Esophagus (tissue), 2 donors: ENCODE data around the gene PTPDC1. TPM values are rescaled to one million over a fixed set of nuclear protein-coding genes. Genes with fewer than 3 reads are reported as not detected.

Experiments used
- H3K27ac ChIP-seq, 2 donors: one replicate each; pipeline ENCODE4 v1.5.1; 2013; ENCODE audit warnings: low read depth in 2 of 2, mild to moderate bottlenecking in 2 of 2, inconsistent platforms in 1 of 2, low read length in 1 of 2, moderate library complexity in 1 of 2
- H3K27me3 ChIP-seq, 2 donors: one replicate each; pipeline ENCODE4 v1.6.1; 2013; ENCODE audit warnings: low read length in 2 of 2, control low read depth in 1 of 2, mild to moderate bottlenecking in 1 of 2; ENCODE audit not compliant: insufficient read depth in 2 of 2, control insufficient read depth in 1 of 2
- H3K36me3 ChIP-seq, 2 donors: one replicate each; pipeline ENCODE4 v1.6.1; 2013; ENCODE audit warnings: low read length in 1 of 2; ENCODE audit not compliant: control insufficient read depth in 2 of 2, insufficient read depth in 2 of 2
- H3K4me1 ChIP-seq, 2 donors: one replicate each; pipeline ENCODE4 v1.6.1; 2013; ENCODE audit warnings: low read length in 1 of 2; ENCODE audit not compliant: control insufficient read depth in 2 of 2, insufficient read depth in 2 of 2
- H3K4me3 ChIP-seq, 2 donors: one replicate each; pipeline ENCODE4 v1.5.1; 2013; ENCODE audit warnings: low read length in 2 of 2, mild to moderate bottlenecking in 2 of 2, low read depth in 1 of 2, moderate library complexity in 1 of 2
- H3K9me3 ChIP-seq, 2 donors: one replicate each; pipeline ENCODE4 v1.6.1; 2013; ENCODE audit warnings: mild to moderate bottlenecking in 2 of 2, low read depth in 1 of 2, low read length in 1 of 2, moderate library complexity in 1 of 2; ENCODE audit not compliant: control insufficient read depth in 2 of 2, insufficient read depth in 1 of 2
- WGBS, 2 donors: extraction: QIAGEN DNeasy Blood & Tissue Kit; methylation state at CpG; one replicate each; pipeline ENCODE4 v1.1.7; 2013; 5-methylcytosine and 5-hydroxymethylcytosine counted together
- polyA plus RNA-seq, 2 donors: library from polyadenylated mRNA; stranded (reverse); fragments of 200-250 nt; gene quantifications; one replicate each; pipeline ENCODE4 v1.2.3, GENCODE V29; 2013
- donor health status: healthy with polysubstance abuse.
- donor health status: Bipolar disorder and iron deficiency.

PTPDC1 gene
- polyA plus RNA-seq, 2 donors = 1.00 to 2.0 TPM

- Histone ChIP-seq H3K27ac (no peak overlapping the region), H3K4me1 (no peaks in the 10 kb centered on the region), H3K4me3 (no peak overlapping the region), H3K9me3 (no peaks in the 10 kb centered on the region), H3K36me3 (no peaks in the 10 kb centered on the region), H3K27me3 (no peaks in the 10 kb centered on the region)
- 88 to 96% methylated on average over 2 of the region's 2 CpGs for WGBS, 2 donors
These were observed 16.0 kb upstream of the PTPDC1 start for GRCh38 chr9:94068257-94068656.

- 69 to 79% methylated on average over 1 of the region's 1 CpG for WGBS, 2 donors
These were observed 7.7 kb upstream of the PTPDC1 start for GRCh38 chr9:94076557-94076956.

GRCh38 chr9:94078086-94078485 is 6.2 kb upstream of the PTPDC1 start:
- H3K36me3 ChIP-seq = peaks cover 0 to 1% of the 10 kb centered on the region in 2 donors
- no peaks in the 10 kb centered on the region for H3K27me3 ChIP-seq
- H3K4me3 ChIP-seq = no peak overlapping the region
- WGBS, 2 donors = 94 to 95% methylated on average over 2 of the region's 2 CpGs
- H3K4me1 ChIP-seq = no peaks in the 10 kb centered on the region
- H3K27ac ChIP-seq = no peak overlapping the region
- H3K9me3 ChIP-seq = no peaks in the 10 kb centered on the region

More at GRCh38 chr9:94076557-94076956, 7.7 kb upstream of the PTPDC1 start:
- no peaks in the 10 kb centered on the region for H3K4me1 ChIP-seq
- H3K9me3 ChIP-seq = no peaks in the 10 kb centered on the region
- no peak overlapping the region for H3K27ac ChIP-seq
- H3K27me3 ChIP-seq = no peaks in the 10 kb centered on the region
- no peak overlapping the region for H3K4me3 ChIP-seq
- peaks cover 0 to 1% of the 10 kb centered on the region in 2 donors for H3K36me3 ChIP-seq

GRCh38 chr9:94079236-94079635 is 5.0 kb upstream of the PTPDC1 start:
- no peaks in the 10 kb centered on the region for H3K9me3 ChIP-seq
- H3K27ac ChIP-seq = no peak overlapping the region
- H3K4me3 ChIP-seq = no peak overlapping the region
- no peaks in the 10 kb centered on the region for H3K27me3 ChIP-seq
- WGBS, 2 donors = 92 to 93% methylated on average over 2 of the region's 2 CpGs
- H3K36me3 ChIP-seq = no peaks in the 10 kb centered on the region
- no peaks in the 10 kb centered on the region for H3K4me1 ChIP-seq

GRCh38 chr9:94080249-94080648 is 4.0 kb upstream of the PTPDC1 start:
- no peak overlapping the region for H3K27ac ChIP-seq
- H3K4me3 ChIP-seq = no peak overlapping the region
- H3K27me3 ChIP-seq = no peaks in the 10 kb centered on the region
- H3K36me3 ChIP-seq = no peaks in the 10 kb centered on the region
- no peaks in the 10 kb centered on the region for H3K9me3 ChIP-seq
- WGBS, 2 donors = 96 to 97% methylated on average over 2 of the region's 2 CpGs
- H3K4me1 ChIP-seq = no peaks in the 10 kb centered on the region

- H3K4me3 ChIP-seq = no peak overlapping the region
- H3K27ac ChIP-seq = no peak overlapping the region
- no peaks in the 10 kb centered on the region for H3K27me3 ChIP-seq
- H3K36me3 ChIP-seq = no peaks in the 10 kb centered on the region
- H3K9me3 ChIP-seq = no peaks in the 10 kb centered on the region
- no peaks in the 10 kb centered on the region for H3K4me1 ChIP-seq
- WGBS, 2 donors = 83 to 85% methylated on average over 4 of the region's 4 CpGs
These were observed 2.8 kb upstream of the PTPDC1 start for GRCh38 chr9:94081435-94081834.

- Histone ChIP-seq H3K36me3 (no peaks in the 10 kb centered on the region), H3K27me3 (no peaks in the 10 kb centered on the region), H3K4me3 (no peak overlapping the region), H3K27ac (no peak overlapping the region), H3K9me3 (no peaks in the 10 kb centered on the region), H3K4me1 (no peaks in the 10 kb centered on the region)
- WGBS, 2 donors = 81 to 87% methylated on average over 8 of the region's 8 CpGs
These were observed 2.3 kb upstream of the PTPDC1 start for GRCh38 chr9:94081864-94082463.

- WGBS, 2 donors = 77 to 82% methylated on average over 3 of the region's 3 CpGs
- H3K4me1 ChIP-seq = no peaks in the 10 kb centered on the region
- H3K9me3 ChIP-seq = no peaks in the 10 kb centered on the region
- no peaks in the 10 kb centered on the region for H3K36me3 ChIP-seq
- no peak overlapping the region for H3K4me3 ChIP-seq
- H3K27me3 ChIP-seq = no peaks in the 10 kb centered on the region
- no peak overlapping the region for H3K27ac ChIP-seq
These were observed 1.7 kb upstream of the PTPDC1 start for GRCh38 chr9:94082553-94082952.

GRCh38 chr9:94082956-94083355 is 1.3 kb upstream of the PTPDC1 start:
- Histone ChIP-seq H3K36me3 (no peaks in the 10 kb centered on the region), H3K27me3 (no peaks in the 10 kb centered on the region), H3K27ac (no peak overlapping the region), H3K4me3 (no peak overlapping the region), H3K9me3 (no peaks in the 10 kb centered on the region), H3K4me1 (no peaks in the 10 kb centered on the region)
- WGBS, 2 donors = 48 to 67% methylated on average over 1 of the region's 1 CpG

- H3K9me3 ChIP-seq = no peaks in the 10 kb centered on the region
- H3K27me3 ChIP-seq = no peaks in the 10 kb centered on the region
- no peaks in the 10 kb centered on the region for H3K36me3 ChIP-seq
- H3K27ac ChIP-seq = no peak overlapping the region
- 59 to 72% methylated on average over 6 of the region's 6 CpGs for WGBS, 2 donors
- no peaks in the 10 kb centered on the region for H3K4me1 ChIP-seq
- H3K4me3 ChIP-seq = no peak overlapping the region
These were observed 880 bp upstream of the PTPDC1 start for GRCh38 chr9:94083384-94083783.
